ENCODE measurements around the gene PBX3.

PBX3 gene

DNA sequence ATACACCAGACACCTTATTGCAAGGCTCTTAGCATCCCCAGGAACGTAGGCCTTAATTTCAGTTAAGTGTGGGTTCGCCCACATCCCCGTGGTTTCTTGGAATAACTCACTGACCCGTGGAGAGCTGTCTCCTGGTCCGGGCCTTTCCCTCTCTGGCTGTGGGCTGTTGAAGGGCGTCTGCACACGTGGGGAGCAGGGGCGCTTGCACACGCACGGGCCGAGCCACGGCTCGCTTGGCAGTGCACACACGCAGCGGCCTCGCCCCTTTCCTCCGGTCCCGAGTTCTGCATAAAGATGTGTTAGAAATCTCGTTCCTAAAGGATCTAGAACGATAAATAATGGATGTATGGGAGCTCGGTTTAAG is 141.9 kb downstream of the PBX3 start:
- Histone ChIP-seq H3K18ac (ENCODE audit: low read length) (peak overlapping the region; percentile 97), H3K9ac (ENCODE audit: low read depth, low read length, poor library complexity) (no peak overlapping the region), H4K8ac (ENCODE audit: low read depth, low read length) (no peak overlapping the region), H2AK5ac (ENCODE audit: low read depth, low read length) (peak overlapping the region; percentile 86), H3K4me3 (ENCODE audit: low read length in 2 of 2) (peak overlapping the region; percentile 54 to 82), H3K4me2 (ENCODE audit: insufficient read depth, low read length, poor library complexity, severe bottlenecking) (peak overlapping the region; percentile 68), H2BK12ac (ENCODE audit: low read length) (peak overlapping the region; percentile 33), H3K79me1 (ENCODE audit: low read depth, low read length) (no peaks in the 10 kb centered on the region), H3K27me3 (ENCODE audit: control insufficient read depth in 3 of 3, insufficient read depth in 3 of 3, low read depth in 1 of 3, low read length in 3 of 3) (no peaks in the 10 kb centered on the region), H3K4ac (ENCODE audit: low read length) (no peak overlapping the region), H2BK15ac (ENCODE audit: low read length) (peak overlapping the region; percentile 76), H2BK5ac (ENCODE audit: low read length) (no peak overlapping the region), H3K23ac (ENCODE audit: low read depth, low read length, poor library complexity) (no peak overlapping the region), H3K9me3 (replicated peaks in 1 of 2; ENCODE audit: control insufficient read depth in 2 of 2, insufficient read depth in 1 of 2, low read depth in 1 of 2, low read length in 2 of 2) (no peaks in the 10 kb centered on the region), H4K91ac (ENCODE audit: low read depth, low read length, poor library complexity) (no peak overlapping the region), H3K27ac (replicated peaks; ENCODE audit: low read length) (peak overlapping the region; percentile 71), H3K14ac (ENCODE audit: low read length) (no peak overlapping the region), H3K4me1 (ENCODE audit: control insufficient read depth in 2 of 2, insufficient read depth in 1 of 2, low read depth in 1 of 2, low read length in 2 of 2) (peaks cover 7 to 47% of the 10 kb centered on the region in 2 donors), H2BK120ac (ENCODE audit: low read depth, low read length) (peak overlapping the region; percentile 24), H2AFZ (ENCODE audit: low read length) (peak overlapping the region; percentile 81), H3K36me3 (replicated peaks in 1 of 2; ENCODE audit: control insufficient read depth in 2 of 2, insufficient read depth in 2 of 2, low read length in 2 of 2) (no peaks in the 10 kb centered on the region)
- no CpG with 5 or more reads among the region's 21 CpGs for WGBS, 2 donors (ENCODE audit: extremely low coverage in 2 of 2, insufficient read length in 2 of 2, insufficient replicate concordance in 1 of 2)
- DNase-seq (ENCODE audit: low spot score): no peak

DNA sequence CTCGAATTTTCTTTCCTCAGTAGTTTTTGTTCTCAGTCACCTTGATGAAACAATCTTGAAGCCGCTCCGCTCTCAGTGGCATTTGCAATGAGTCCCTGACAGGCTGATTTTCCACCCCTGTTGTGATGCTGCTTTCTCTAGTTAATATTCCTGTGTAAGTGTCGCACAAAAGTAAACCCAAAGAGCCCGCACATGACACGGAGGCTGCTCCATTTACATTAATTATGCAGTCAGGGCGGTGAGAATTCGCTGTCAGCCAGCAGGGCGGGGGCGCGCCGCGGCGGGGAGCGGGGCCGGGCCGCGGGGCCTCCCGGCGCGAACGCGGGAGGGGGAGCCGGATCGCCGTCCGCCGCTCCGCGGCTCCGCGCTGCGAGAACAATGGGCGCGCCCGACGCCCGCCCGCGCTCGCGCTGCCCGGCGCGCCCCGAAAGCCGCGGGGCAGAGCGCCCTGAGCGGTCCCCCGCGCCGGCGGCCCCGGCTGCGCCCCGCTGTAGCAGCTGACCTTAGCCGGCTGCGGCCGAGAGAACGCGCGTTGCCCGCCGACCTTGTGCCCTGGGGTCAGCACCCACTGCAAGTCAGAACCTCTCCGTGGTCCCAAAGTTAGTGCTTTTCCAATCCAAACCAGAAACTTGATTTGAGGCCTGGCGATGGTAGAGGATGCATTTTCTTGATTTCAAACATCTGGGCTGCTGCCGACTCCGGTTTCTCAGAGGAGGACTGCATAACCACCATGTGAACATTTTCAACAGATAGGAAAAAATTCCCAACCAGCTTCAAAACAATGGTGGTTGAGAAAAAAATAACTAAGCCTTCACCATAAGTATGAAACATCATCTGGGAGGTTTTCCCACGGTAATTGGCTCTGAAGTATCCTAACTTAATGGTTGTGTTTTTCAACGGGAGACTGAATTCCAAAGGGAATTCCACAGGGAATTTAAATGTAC is 142.6 kb downstream of the PBX3 start:
- H2BK5ac ChIP-seq (ENCODE audit: low read length): no peak overlapping the region
- peak overlapping the region; percentile 86 for H2AK5ac ChIP-seq (ENCODE audit: low read depth, low read length)
- no peaks in the 10 kb centered on the region for H3K36me3 ChIP-seq (replicated peaks in 1 of 2; ENCODE audit: control insufficient read depth in 2 of 2, insufficient read depth in 2 of 2, low read length in 2 of 2)
- no peaks in the 10 kb centered on the region for H3K27me3 ChIP-seq (ENCODE audit: control insufficient read depth in 3 of 3, insufficient read depth in 3 of 3, low read depth in 1 of 3, low read length in 3 of 3)
- no peaks in the 10 kb centered on the region for H3K79me1 ChIP-seq (ENCODE audit: low read depth, low read length)
- no peaks in the 10 kb centered on the region for H3K9me3 ChIP-seq (replicated peaks in 1 of 2; ENCODE audit: control insufficient read depth in 2 of 2, insufficient read depth in 1 of 2, low read depth in 1 of 2, low read length in 2 of 2)
- no peak overlapping the region for H3K23ac ChIP-seq (ENCODE audit: low read depth, low read length, poor library complexity)
- peak overlapping the region; percentile 76 for H2BK15ac ChIP-seq (ENCODE audit: low read length)
- no peak overlapping the region for H4K8ac ChIP-seq (ENCODE audit: low read depth, low read length)
- H2BK120ac ChIP-seq (ENCODE audit: low read depth, low read length): peak overlapping the region; percentile 24
- no peak overlapping the region for H3K4ac ChIP-seq (ENCODE audit: low read length)
- peak overlapping the region; percentile 92 for H3K18ac ChIP-seq (ENCODE audit: low read length)
- peak overlapping the region; percentile 54 to 82 for H3K4me3 ChIP-seq (ENCODE audit: low read length in 2 of 2)
- peak overlapping the region; percentile 81 for H2AFZ ChIP-seq (ENCODE audit: low read length)
- H3K4me2 ChIP-seq (ENCODE audit: insufficient read depth, low read length, poor library complexity, severe bottlenecking): peak overlapping the region; percentile 68
- no CpG with 5 or more reads among the region's 71 CpGs for WGBS, 2 donors (ENCODE audit: extremely low coverage in 2 of 2, insufficient read length in 2 of 2, insufficient replicate concordance in 1 of 2)
- DNase-seq (ENCODE audit: low spot score): peak; percentile 54
- H3K14ac ChIP-seq (ENCODE audit: low read length): no peak overlapping the region
- no peak overlapping the region for H3K9ac ChIP-seq (ENCODE audit: low read depth, low read length, poor library complexity)
- H3K4me1 ChIP-seq (ENCODE audit: control insufficient read depth in 2 of 2, insufficient read depth in 1 of 2, low read depth in 1 of 2, low read length in 2 of 2): peaks cover 7 to 47% of the 10 kb centered on the region in 2 donors
- peak overlapping the region; percentile 71 for H3K27ac ChIP-seq (replicated peaks; ENCODE audit: low read length)
- no peak overlapping the region for H2BK12ac ChIP-seq (ENCODE audit: low read length)
- H4K91ac ChIP-seq (ENCODE audit: low read depth, low read length, poor library complexity): no peak overlapping the region

DNA sequence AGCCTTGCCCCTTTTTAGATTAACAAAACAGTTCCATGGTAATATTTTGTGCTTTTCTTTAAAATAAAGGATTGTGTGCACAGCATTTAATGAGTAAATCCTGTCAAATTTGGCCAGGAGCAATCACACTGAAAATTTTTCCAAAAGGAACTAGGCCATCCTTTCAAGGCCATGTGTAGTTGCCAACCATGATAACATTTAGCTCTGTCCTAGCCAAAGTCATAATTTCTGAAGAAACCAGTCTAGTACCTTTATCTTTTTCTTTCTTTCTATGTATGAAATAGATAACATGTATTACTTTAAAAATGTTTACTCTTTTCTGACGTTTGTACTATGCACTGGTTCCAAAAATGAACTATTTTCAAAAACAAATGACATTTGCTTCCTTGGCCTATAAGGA is 143.7 kb downstream of the PBX3 start:
- Histone ChIP-seq H3K4me3 (ENCODE audit: low read length in 2 of 2) (no peak overlapping the region), H3K23ac (ENCODE audit: low read depth, low read length, poor library complexity) (no peak overlapping the region), H3K9me3 (replicated peaks in 1 of 2; ENCODE audit: control insufficient read depth in 2 of 2, insufficient read depth in 1 of 2, low read depth in 1 of 2, low read length in 2 of 2) (no peaks in the 10 kb centered on the region), H2AFZ (ENCODE audit: low read length) (no peak overlapping the region), H3K79me1 (ENCODE audit: low read depth, low read length) (no peaks in the 10 kb centered on the region), H3K18ac (ENCODE audit: low read length) (no peak overlapping the region), H3K9ac (ENCODE audit: low read depth, low read length, poor library complexity) (no peak overlapping the region), H4K91ac (ENCODE audit: low read depth, low read length, poor library complexity) (no peak overlapping the region), H3K27me3 (ENCODE audit: control insufficient read depth in 3 of 3, insufficient read depth in 3 of 3, low read depth in 1 of 3, low read length in 3 of 3) (no peaks in the 10 kb centered on the region), H3K14ac (ENCODE audit: low read length) (no peak overlapping the region), H4K8ac (ENCODE audit: low read depth, low read length) (no peak overlapping the region), H3K36me3 (replicated peaks in 1 of 2; ENCODE audit: control insufficient read depth in 2 of 2, insufficient read depth in 2 of 2, low read length in 2 of 2) (no peaks in the 10 kb centered on the region), H2BK120ac (ENCODE audit: low read depth, low read length) (no peak overlapping the region), H2BK15ac (ENCODE audit: low read length) (no peak overlapping the region), H3K27ac (replicated peaks; ENCODE audit: low read length) (no peak overlapping the region), H2AK5ac (ENCODE audit: low read depth, low read length) (no peak overlapping the region), H3K4ac (ENCODE audit: low read length) (no peak overlapping the region), H3K4me1 (ENCODE audit: control insufficient read depth in 2 of 2, insufficient read depth in 1 of 2, low read depth in 1 of 2, low read length in 2 of 2) (peaks cover 7 to 43% of the 10 kb centered on the region in 2 donors), H2BK12ac (ENCODE audit: low read length) (no peak overlapping the region), H2BK5ac (ENCODE audit: low read length) (no peak overlapping the region), H3K4me2 (ENCODE audit: insufficient read depth, low read length, poor library complexity, severe bottlenecking) (no peak overlapping the region)
- WGBS, 2 donors (ENCODE audit: extremely low coverage in 2 of 2, insufficient read length in 2 of 2, insufficient replicate concordance in 1 of 2): no CpG with 5 or more reads among the region's 1 CpG
- DNase-seq (ENCODE audit: low spot score): no peak

DNA sequence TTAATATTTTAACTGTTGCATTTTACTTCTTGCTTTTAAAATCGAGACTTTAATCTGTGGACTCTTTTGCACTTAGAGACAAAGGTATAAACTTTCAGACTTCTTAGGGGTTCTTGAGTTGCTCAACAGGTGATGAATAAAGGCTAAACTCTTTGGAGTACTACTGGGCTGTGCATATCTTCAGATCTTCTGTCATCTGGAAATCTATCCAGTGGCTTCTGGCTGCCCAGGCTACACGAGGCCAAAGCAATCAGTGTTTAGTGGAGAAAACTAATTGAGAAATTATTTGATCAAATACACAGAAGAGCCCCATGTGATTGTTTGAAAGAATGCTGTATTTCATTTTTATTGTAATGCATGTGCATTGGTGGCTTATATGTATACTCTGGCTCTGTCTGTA is 146.1 kb downstream of the PBX3 start:
- DNase-seq (ENCODE audit: low spot score): no peak
- Histone ChIP-seq H3K23ac (ENCODE audit: low read depth, low read length, poor library complexity) (no peak overlapping the region), H2AK5ac (ENCODE audit: low read depth, low read length) (no peak overlapping the region), H3K9ac (ENCODE audit: low read depth, low read length, poor library complexity) (no peak overlapping the region), H2BK5ac (ENCODE audit: low read length) (no peak overlapping the region), H3K4me3 (ENCODE audit: low read length in 2 of 2) (no peak overlapping the region), H2BK15ac (ENCODE audit: low read length) (no peak overlapping the region), H3K14ac (ENCODE audit: low read length) (no peak overlapping the region), H3K18ac (ENCODE audit: low read length) (no peak overlapping the region), H3K4me1 (ENCODE audit: control insufficient read depth in 2 of 2, insufficient read depth in 1 of 2, low read depth in 1 of 2, low read length in 2 of 2) (peaks cover 8 to 21% of the 10 kb centered on the region in 2 donors), H2AFZ (ENCODE audit: low read length) (no peak overlapping the region), H3K9me3 (replicated peaks in 1 of 2; ENCODE audit: control insufficient read depth in 2 of 2, insufficient read depth in 1 of 2, low read depth in 1 of 2, low read length in 2 of 2) (no peaks in the 10 kb centered on the region), H3K36me3 (replicated peaks in 1 of 2; ENCODE audit: control insufficient read depth in 2 of 2, insufficient read depth in 2 of 2, low read length in 2 of 2) (no peaks in the 10 kb centered on the region), H3K4ac (ENCODE audit: low read length) (no peak overlapping the region), H3K27me3 (ENCODE audit: control insufficient read depth in 3 of 3, insufficient read depth in 3 of 3, low read depth in 1 of 3, low read length in 3 of 3) (no peaks in the 10 kb centered on the region), H3K79me1 (ENCODE audit: low read depth, low read length) (no peaks in the 10 kb centered on the region), H4K91ac (ENCODE audit: low read depth, low read length, poor library complexity) (no peak overlapping the region), H2BK12ac (ENCODE audit: low read length) (no peak overlapping the region), H4K8ac (ENCODE audit: low read depth, low read length) (no peak overlapping the region), H2BK120ac (ENCODE audit: low read depth, low read length) (no peak overlapping the region), H3K27ac (replicated peaks; ENCODE audit: low read length) (no peak overlapping the region), H3K4me2 (ENCODE audit: insufficient read depth, low read length, poor library complexity, severe bottlenecking) (no peak overlapping the region)
- WGBS, 2 donors (ENCODE audit: extremely low coverage in 2 of 2, insufficient read length in 2 of 2, insufficient replicate concordance in 1 of 2): no CpG with 5 or more reads among the region's 2 CpGs
